8988T (cell line): ENCODE results near the gene HOXC9.

Experiments
- DNase-seq: peaks from one replicate; pipeline ENCODE4 v3.0.0; 2011

The HOXC9 gene

DNA sequence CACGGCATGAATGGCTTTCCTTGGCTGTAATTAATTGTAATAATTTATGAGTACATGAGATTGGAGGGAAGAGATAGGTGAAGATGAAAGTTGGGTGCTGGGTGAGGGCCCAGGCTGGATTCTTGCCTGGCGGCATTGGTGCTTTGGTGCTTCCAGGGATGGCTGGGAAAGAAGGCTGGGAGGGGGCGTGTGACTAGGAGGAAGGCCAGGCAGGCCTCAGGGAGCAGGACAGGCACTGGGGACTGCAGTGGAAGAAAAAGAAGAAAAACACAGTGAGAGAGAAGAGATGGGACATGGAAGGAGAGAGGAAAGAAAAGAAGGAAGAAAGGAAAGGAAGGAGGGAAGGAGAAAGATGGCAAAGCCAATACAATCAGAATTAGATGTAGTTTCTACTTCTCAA, 3.7 kb downstream of the HOXC9 start:
- no peak for DNase-seq

DNA sequence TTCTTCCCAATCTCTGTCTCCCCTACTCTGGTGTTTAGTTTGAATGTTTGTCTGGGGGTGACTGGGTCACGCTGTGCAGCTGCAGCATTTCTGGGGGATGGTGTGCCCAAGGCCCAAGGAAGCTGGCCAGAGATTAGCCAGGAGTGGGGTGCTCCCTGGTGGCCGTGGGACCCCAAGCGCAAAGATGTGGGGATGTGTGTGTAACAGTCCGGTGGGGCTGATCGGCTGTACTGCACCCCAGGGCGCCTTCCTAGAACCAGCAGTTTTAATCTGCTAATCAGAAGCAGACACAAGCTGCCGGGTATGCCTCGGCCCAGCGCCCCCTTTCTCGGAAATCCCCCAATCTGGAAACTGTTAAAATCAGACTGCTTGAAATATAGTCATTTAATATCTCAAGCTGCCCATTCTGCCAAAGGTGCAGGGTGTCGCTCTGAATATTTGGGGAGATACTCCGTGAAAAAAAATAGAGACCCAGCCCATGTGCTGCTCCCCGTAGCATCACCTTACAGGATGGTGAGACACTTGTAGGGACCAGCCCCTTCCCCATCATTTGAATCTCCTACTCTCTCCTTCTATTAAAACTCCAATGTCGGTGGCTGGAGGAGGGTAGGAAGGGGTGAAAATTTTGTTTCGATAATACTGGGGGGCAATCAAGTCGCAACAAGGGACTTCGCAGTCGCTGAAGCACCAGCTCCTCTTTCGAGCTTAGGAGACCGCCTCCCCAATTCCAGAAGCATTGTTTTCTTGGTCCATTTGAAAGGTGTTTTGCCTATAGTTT, 4.3 kb downstream of the HOXC9 start:
- no peak for DNase-seq

DNA sequence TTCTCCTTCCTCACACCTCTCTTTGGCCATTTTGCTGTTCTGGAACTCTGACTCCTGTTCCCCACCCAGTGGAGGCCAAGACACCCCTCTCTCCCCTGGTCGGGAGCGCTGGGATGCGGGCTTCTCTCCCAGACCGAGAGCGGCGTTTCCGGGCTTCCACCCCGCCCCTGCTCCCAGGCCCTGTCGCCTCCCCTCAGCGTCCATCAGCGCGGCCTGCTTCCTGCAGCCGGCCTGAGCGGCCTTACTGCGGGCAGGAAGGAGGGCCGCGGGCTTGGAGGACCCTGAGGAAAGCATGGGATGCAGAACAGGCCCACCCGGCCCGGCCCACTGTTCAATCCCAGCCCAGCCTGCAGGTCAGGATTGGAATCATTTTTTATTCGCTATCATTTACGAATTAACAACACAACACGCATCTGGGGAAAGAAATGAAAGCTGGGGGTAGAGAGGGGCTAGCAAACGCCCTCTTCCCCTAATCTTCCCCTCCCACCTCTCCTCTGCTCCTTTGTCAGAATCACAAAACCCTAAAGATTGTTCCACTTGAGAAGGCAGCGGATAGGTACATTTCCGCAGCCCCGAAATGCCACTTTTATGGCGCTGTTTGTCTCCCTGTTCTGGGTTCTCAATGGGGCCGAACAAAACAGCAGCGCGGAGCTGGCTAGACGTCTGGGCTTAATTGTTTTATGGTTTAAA, 5.0 kb downstream of the HOXC9 start:
- DNase-seq: no peak

DNA sequence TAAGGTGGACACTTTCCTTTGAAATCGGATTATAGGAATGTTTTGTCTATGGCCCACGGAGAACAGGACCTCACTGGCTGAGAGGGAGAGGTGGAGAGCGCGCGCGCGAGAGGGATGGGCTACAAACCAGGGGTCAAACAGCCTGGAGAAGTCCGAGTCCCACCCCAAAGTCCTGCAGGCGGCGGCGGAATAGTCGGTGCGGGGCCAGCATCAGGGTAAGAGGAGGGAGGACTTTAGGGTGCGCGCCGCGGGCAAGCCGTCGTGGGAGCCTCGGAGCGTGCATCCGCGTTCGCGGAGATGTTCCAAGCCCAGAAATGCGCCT, 5.5 kb downstream of the HOXC9 start:
- DNase-seq: no peak

GRCh38 chr12:54005853-54006558, 6.0 kb downstream of the HOXC9 start:
- peak; percentile 95 for DNase-seq

GRCh38 chr12:54006559-54007220, 6.7 kb downstream of the HOXC9 start:
- DNase-seq: no peak

- DNase-seq: no peak
These were observed 7.7 kb downstream of the HOXC9 start for GRCh38 chr12:54007538-54008259.

DNA sequence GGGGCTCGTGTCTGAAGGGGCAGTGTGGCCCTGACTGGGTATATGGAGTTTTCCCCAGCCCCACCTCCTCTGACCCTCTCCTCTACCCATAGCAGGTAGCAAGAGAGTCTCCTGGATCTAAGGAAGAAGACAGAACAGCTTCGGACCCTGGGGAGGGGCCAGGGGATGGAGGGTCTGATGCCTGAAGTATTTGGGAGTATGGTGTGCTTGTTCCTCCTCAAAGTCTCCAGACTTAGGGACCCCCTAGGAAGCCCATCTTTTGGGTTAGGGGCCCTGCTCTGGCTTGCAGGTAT, 8.2 kb downstream of the HOXC9 start:
- DNase-seq: no peak

- DNase-seq: no peak
These were observed 9.5 kb downstream of the HOXC9 start for GRCh38 chr12:54009171-54010052.

- DNase-seq: no peak
These were observed 10.4 kb downstream of the HOXC9 start for GRCh38 chr12:54010053-54010971.

- no peak for DNase-seq
These were observed 11.2 kb downstream of the HOXC9 start for GRCh38 chr12:54010972-54011664.

DNA sequence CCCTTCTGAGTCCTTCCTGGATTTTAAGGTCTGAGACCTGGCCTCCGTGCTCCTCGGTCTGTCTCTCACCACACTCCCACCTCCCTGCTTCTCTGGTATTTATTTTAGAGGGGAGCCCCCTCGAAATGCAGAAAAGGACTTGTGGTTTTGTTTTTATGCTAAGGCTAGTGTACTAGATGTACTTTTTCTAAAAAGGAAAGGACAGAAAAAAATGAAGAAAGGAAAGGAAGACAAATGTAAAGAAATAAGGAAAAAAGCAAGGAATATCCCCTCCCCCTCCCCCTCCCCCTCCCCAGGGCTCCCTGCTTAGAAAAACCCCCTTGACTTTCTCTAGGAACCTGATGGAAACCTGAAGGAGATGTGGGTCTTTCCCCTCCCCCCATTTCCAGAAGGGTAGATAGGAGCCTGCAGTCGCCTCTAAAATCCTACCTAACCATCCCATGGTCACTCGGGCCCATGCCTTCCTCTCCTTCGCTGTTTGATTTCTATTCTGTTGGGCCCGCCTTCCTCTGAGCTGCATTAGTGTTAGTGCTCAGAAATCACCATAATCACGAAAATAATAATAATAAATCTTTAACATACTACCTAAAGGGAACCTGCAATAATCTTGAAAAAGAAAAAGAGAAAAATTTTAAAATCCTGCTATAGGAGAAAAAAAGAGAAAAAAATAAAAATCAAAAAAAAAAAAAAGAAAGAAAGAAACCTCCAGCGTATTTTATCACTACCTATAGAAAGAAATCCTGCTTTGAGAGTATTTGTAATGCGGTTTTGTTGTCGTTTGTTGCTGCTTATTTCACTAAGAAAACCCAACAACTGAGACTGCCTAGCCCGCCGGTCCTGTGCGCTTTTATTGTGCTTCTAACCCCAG, 11.9 kb downstream of the HOXC9 start:
- DNase-seq: no peak

DNA sequence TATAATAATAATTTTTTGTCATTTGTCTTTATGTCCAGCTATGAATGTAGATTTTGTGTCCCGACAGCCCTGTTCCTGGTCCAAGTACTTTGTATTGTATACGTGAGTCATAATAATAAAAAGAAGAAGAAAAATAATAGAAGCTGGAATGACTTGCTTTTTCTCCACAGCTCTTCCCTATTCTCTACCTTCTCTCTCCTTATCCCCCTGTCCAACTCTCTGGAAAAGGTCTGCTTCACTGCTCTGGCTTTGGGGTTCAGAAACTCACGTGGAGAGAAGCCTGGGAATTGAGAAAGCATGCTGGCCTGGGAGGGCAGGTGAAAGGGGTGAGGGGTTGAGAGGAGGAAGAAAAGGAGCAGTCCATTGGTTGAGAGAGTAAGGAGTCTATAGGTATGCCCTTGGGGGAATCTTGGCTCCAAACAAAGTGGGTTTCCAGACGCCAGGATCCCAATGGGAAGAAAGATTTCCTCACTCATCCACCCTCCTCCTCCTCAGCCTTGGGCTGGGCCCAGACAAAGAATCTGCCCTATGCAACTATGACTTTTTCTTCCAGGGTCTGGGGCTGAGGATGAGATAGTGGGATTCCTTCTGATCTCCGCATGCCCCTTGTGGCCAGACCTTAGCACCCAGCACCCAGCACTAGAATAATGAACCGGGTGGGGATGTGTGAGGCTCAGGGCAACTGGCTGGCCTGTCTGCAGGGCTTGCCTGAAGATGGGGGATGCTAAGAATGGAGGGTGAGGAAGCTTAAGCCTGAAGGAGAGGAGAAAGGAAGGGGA, 12.9 kb downstream of the HOXC9 start:
- DNase-seq: peak; percentile 81

DNA sequence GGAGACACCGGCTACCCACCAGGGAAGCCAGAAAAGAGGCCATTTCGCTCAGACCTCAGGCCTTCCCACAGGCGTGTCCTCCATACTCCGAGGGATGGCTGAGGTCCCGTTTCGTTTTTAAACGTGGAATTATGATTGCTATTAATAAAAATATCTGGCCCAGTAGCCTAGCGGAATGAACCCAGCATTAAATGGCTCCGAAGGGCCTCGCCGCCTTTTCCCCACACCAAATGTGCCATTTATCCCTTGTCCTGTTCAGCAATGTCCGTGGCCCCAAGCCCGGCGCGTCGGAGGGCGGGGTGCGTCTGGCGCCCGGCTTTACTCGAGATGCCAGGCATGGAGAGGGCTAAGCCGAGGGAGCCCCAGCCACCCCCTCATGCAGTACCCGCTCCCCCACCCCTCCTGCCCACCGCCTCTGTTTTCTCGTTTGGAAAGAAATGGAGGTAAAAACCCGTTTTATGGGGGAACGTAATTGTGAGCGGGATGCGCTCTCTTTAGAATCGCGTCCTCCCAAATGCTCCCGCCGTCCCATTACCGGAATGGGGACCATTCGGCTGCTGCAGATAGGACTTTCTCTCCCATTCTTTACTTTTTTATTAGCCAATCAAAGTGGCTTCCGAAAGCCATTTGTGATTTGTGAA, 14.5 kb downstream of the HOXC9 start:
- no peak for DNase-seq

DNA sequence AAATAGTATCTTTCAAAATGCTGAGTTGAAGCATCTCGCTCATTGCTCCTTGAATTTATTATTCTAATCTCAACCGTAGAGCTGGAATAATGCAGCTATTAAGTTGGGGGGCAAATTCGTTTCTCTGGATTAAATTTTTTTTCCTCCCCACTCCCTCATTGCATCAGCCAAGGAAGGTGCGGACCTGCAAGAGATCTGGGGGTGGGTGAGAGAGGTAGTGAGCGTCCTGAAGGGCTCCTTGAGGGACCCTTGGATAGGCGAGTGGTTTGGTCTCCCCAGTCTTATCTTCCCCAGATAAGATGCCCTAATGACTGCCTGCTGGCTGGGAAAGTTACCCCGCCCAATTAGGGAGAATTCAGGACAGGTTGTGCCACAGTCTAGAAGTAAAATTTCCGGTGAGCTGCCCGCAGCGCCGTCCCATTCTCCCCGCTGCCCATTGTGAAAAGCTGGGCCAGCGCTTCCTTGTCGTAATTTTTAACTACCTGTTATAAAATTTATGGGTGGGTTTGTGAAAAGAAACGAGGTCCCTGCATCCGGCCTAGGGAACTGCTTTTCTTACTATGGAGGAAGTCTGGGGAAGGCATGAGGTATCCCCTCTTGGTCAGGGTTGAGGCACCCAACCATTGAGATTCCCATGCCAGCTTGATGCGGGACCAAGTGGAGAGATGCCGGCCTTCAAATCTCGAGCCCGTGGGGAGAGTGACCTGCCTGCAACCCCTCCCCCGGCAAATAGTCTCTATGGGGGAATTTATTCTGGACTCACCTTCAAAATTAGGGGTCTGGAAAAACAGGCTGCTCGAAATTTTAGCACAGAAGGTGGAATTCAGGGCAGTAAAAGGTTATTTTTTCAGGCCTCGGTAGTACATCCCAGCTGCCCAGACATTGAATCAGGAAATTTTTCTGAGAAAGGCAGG, 15.3 kb downstream of the HOXC9 start:
- DNase-seq: no peak

GRCh38 chr12:54016051-54016450, 16.1 kb downstream of the HOXC9 start:
- no peak for DNase-seq

DNA sequence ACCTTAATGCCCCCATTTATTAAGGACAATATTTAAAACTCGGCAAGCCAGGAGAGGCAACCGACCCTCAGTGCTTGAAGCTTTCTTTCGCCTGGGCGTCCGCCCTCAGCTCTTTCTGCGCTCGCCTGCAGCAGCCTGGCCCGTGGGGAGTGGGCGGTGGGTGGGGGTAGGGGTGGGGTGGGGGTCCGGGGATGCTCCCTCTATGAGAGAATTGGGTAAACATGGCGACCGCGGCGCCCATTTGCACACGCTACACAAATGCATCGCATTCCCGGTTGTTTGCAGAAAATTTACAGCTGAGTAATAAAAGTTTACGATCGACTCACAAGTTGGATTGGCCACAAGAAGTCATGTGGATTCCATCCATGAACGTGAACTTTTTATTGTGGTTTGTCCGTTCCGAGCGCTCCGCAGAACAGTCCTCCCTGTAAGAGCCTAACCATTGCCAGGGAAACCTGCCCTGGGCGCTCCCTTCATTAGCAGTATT, 16.6 kb downstream of the HOXC9 start:
- no peak for DNase-seq
